ENCODE results near the gene NDUFS8.

NDUFS8 gene

GRCh38 chr11:68077617-68078582, 47.4 kb downstream of the NDUFS8 start:
- no peak for DNase-seq (ENCODE audit: low read depth in 2 of 2)

- no peak for DNase-seq (ENCODE audit: low read depth in 2 of 2)
Observed at GRCh38 chr11:68080860-68081259, 50.4 kb downstream of the NDUFS8 start.

GRCh38 chr11:68081691-68082090, 51.2 kb downstream of the NDUFS8 start:
- no peak for DNase-seq (ENCODE audit: low read depth in 2 of 2)

- DNase-seq (ENCODE audit: low read depth in 2 of 2): no peak
Observed at GRCh38 chr11:68082481-68082880, 52.0 kb downstream of the NDUFS8 start.

GRCh38 chr11:68083517-68083916, 53.0 kb downstream of the NDUFS8 start:
- no peak for DNase-seq (ENCODE audit: low read depth in 2 of 2)
